Glutamatergic neuron (in vitro differentiated cells): ENCODE results near the gene ZNF420. TPM values are rescaled to one million over a fixed set of nuclear protein-coding genes. Genes with fewer than 3 reads are reported as not detected.
A peak's percentile ranks its signal among the peaks of the same experiment; 100 is the strongest.
"Not testable (repeated sequence)": the region's sequence is repeated elsewhere in the genome, so short reads cannot be mapped to it uniquely, and the experiment has no call there.

Experiments used
- DNase-seq: peaks from one replicate; pipeline ENCODE4 v3.0.0; 2022
- H3K27ac Mint-ChIP-seq: one replicate; pipeline ENCODE4 v1.8.0; 2020; ENCODE audit warnings: mild to moderate bottlenecking, mixed read lengths, inconsistent platforms; ENCODE audit not compliant: unreplicated experiment
- H3K27me3 Mint-ChIP-seq: one replicate; pipeline ENCODE4 v1.8.0; 2020; ENCODE audit warnings: mild to moderate bottlenecking, moderate library complexity, mixed read lengths, inconsistent platforms; ENCODE audit not compliant: unreplicated experiment
- H3K36me3 Mint-ChIP-seq: one replicate; pipeline ENCODE4 v1.8.0; 2020; ENCODE audit warnings: mild to moderate bottlenecking, mixed read lengths, inconsistent platforms; ENCODE audit not compliant: unreplicated experiment
- H3K4me1 Mint-ChIP-seq: one replicate; pipeline ENCODE4 v1.8.0; 2020; ENCODE audit warnings: mild to moderate bottlenecking, low read depth, mixed read lengths, inconsistent platforms; ENCODE audit not compliant: unreplicated experiment
- H3K4me3 Mint-ChIP-seq: one replicate; pipeline ENCODE4 v1.8.0; 2020; ENCODE audit warnings: mild to moderate bottlenecking, mixed read lengths, inconsistent platforms; ENCODE audit not compliant: unreplicated experiment
- H3K9me3 Mint-ChIP-seq: one replicate; pipeline ENCODE4 v1.8.0; 2020; ENCODE audit warnings: mild to moderate bottlenecking, moderate library complexity, mixed read lengths, inconsistent platforms; ENCODE audit not compliant: unreplicated experiment
- CTCF ChIP-seq: fragments of 200-600 bp; sonication (generic); IDR thresholded peaks from one replicate; pipeline ENCODE4 v1.5.0; 2021; ENCODE audit not compliant: partially characterized antibody, unreplicated experiment
- total RNA-seq: library from RNA; stranded (reverse); fragmentation: NEBNext Ultra II Directional; extraction: Animal tissue kit (Norgen Biotek cat#: 25700); gene quantifications from one replicate; pipeline ENCODE4 v1.2.1, GENCODE V29; 2021; ENCODE audit not compliant: unreplicated experiment

ZNF420 gene
- total RNA-seq, 1 donor from 2014 or later = 13.2 TPM

GRCh38 chr19:37111753-37112152 is 33.5 kb downstream of the ZNF420 start:
- TF ChIP-seq CTCF = peak; percentile 17
- H3K36me3 Mint-ChIP-seq = peaks cover 89% of the 10 kb centered on the region
- H3K4me1 Mint-ChIP-seq, DNase-seq, H3K27ac Mint-ChIP-seq, H3K4me3 Mint-ChIP-seq, H3K27me3 Mint-ChIP-seq: not testable (repeated sequence)
- peaks cover 36% of the 10 kb centered on the region for H3K9me3 Mint-ChIP-seq

- peaks cover 78% of the 10 kb centered on the region for H3K36me3 Mint-ChIP-seq
- no peak overlapping the region for H3K4me3 Mint-ChIP-seq
- peaks cover 42% of the 10 kb centered on the region for H3K9me3 Mint-ChIP-seq
- TF ChIP-seq CTCF = peak; percentile 61
- H3K4me1 Mint-ChIP-seq = no peaks in the 10 kb centered on the region
- no peaks in the 10 kb centered on the region for H3K27me3 Mint-ChIP-seq
- no peak for DNase-seq
- H3K27ac Mint-ChIP-seq = no peak overlapping the region
Measured at GRCh38 chr19:37114001-37114400, 35.8 kb downstream of the ZNF420 start.

GRCh38 chr19:37122093-37122492 is 43.9 kb downstream of the ZNF420 start:
- H3K27me3 Mint-ChIP-seq, H3K27ac Mint-ChIP-seq, H3K4me1 Mint-ChIP-seq, DNase-seq, H3K4me3 Mint-ChIP-seq: not testable (repeated sequence)
- Mint-ChIP-seq H3K36me3 (peaks cover 47% of the 10 kb centered on the region), H3K9me3 (peaks cover 25% of the 10 kb centered on the region)

- DNase-seq = no peak
- Mint-ChIP-seq H3K9me3 (peaks cover 40% of the 10 kb centered on the region), H3K4me3 (no peak overlapping the region), H3K36me3 (peaks cover 69% of the 10 kb centered on the region), H3K27ac (no peak overlapping the region), H3K27me3 (peaks cover 2% of the 10 kb centered on the region), H3K4me1 (no peaks in the 10 kb centered on the region)
- no peak for TF ChIP-seq CTCF
Measured at GRCh38 chr19:37127999-37128820, 50.0 kb downstream of the ZNF420 start.

- H3K4me3 Mint-ChIP-seq = no peak overlapping the region
- H3K27ac Mint-ChIP-seq = no peak overlapping the region
Measured at GRCh38 chr19:37128821-37129177, 50.6 kb downstream of the ZNF420 start.

More at GRCh38 chr19:37128821-37129177, 50.6 kb downstream of the ZNF420 start:
- peaks cover 70% of the 10 kb centered on the region for H3K36me3 Mint-ChIP-seq
- no peaks in the 10 kb centered on the region for H3K4me1 Mint-ChIP-seq
- peaks cover 41% of the 10 kb centered on the region for H3K9me3 Mint-ChIP-seq
- peaks cover 2% of the 10 kb centered on the region for H3K27me3 Mint-ChIP-seq
- no peak for TF ChIP-seq CTCF
- DNase-seq = no peak
